GM19463 (cell line): ENCODE data around the gene ABCB6.
A peak's percentile ranks its signal among the peaks of the same experiment; 100 is the strongest.

ENCODE experiments used
- ATAC-seq: cut with Tn5 transposase; IDR thresholded peaks from one replicate; pipeline ENCODE4 v1.9.1; 2021; ENCODE audit warnings: mild to moderate bottlenecking, moderate library complexity; ENCODE audit not compliant: unreplicated experiment

Gene ABCB6

GRCh38 chr2:219186754-219187456 lies 31.9 kb downstream of the ABCB6 start:
- ATAC-seq, result no peak

GRCh38 chr2:219184121-219184520 lies 34.6 kb downstream of the ABCB6 start:
- no peak for ATAC-seq

- ATAC-seq, result no peak
Measured at GRCh38 chr2:219183151-219183772, 35.5 kb downstream of the ABCB6 start.

GRCh38 chr2:219182331-219183150 lies 36.2 kb downstream of the ABCB6 start:
- ATAC-seq, result no peak

GRCh38 chr2:219181531-219181930 lies 37.2 kb downstream of the ABCB6 start:
- ATAC-seq, result no peak

- no peak for ATAC-seq
Measured at GRCh38 chr2:219180961-219181360, 37.8 kb downstream of the ABCB6 start.

- no peak for ATAC-seq
Measured at GRCh38 chr2:219179601-219180465, 38.9 kb downstream of the ABCB6 start.

- peak; percentile 8 for ATAC-seq
Measured at GRCh38 chr2:219178377-219179175, 40.2 kb downstream of the ABCB6 start.

GRCh38 chr2:219177552-219178376 lies 41.0 kb downstream of the ABCB6 start, which contains the start of gene RETREG2:
Gene RETREG2, plus strand, starts transcription at chr2:219178275. Its CDS starts 78 bp downstream, at chr2:219178353.
- peak; percentile 37 for ATAC-seq

- peak; percentile 74 for ATAC-seq
Measured at GRCh38 chr2:219176818-219177551, 41.8 kb downstream of the ABCB6 start, which contains the start of gene CNPPD1. Gene CNPPD1, minus strand, starts transcription at chr2:219176925. Its CDS starts 97 bp downstream, at chr2:219176828.

GRCh38 chr2:219175928-219176817 lies 42.6 kb downstream of the ABCB6 start:
- ATAC-seq, result peak; percentile 34

GRCh38 chr2:219175486-219175885 lies 43.3 kb downstream of the ABCB6 start:
- ATAC-seq, result no peak

GRCh38 chr2:219174801-219175200 lies 44.0 kb downstream of the ABCB6 start:
- no peak for ATAC-seq

GRCh38 chr2:219174146-219174545 lies 44.6 kb downstream of the ABCB6 start:
- no peak for ATAC-seq

GRCh38 chr2:219173176-219173575 lies 45.6 kb downstream of the ABCB6 start:
- ATAC-seq, result no peak

GRCh38 chr2:219172231-219173154 lies 46.3 kb downstream of the ABCB6 start:
- ATAC-seq, result no peak
